AG09309 (cell line): ENCODE results near the gene MPPED2.

Experiments used
- DNase-seq: peaks from one replicate; pipeline ENCODE4 v3.0.0-alpha.2; 2010; ENCODE audit warnings: low read depth
- H3K4me3 ChIP-seq: 2 replicates; pipeline ENCODE4 v1.5.1; 2011; ENCODE audit warnings: mild to moderate bottlenecking, low read depth, low read length, moderate library complexity; ENCODE audit not compliant: control insufficient read depth
- TF ChIP-seq, protein P1 (sequence below): IDR thresholded peaks from 2 replicates; pipeline ENCODE4 v1.5.1; 2011; ENCODE audit warnings: mild to moderate bottlenecking, low read depth, low read length, inconsistent platforms; ENCODE audit not compliant: insufficient read depth, control insufficient read depth; ENCODE audit errors: missing control alignments

MPPED2 gene

DNA sequence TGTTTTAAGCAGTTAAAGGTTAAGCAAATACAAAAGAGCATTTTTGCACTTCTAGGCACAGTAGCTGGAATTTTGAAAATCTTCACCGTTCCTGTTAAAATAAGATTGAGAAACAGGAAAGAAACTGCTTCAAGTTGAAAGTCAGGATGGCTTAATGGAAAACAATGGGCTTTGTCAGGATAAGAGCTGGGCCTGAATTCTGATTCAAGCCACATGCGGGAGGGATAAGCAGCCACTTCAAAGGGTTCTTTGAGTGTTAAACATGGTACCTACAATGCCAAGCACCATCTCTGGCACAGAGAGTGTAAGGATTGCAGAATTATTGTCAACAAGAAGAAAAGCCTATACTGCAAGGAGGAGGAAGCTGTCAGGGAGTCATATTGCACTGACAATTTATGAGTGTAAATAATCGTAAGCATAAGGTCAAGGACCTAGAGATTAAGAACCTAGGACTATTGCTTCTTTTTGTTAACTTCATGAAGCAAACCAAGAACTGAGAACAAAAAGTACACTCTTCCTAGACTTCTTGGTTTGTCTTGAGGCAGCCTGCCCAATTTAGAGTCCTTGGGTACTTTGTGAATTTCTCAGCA, 32.5 kb downstream of the MPPED2 start:
- H3K4me3 ChIP-seq: no peak overlapping the region
- TF ChIP-seq, protein P1, sequence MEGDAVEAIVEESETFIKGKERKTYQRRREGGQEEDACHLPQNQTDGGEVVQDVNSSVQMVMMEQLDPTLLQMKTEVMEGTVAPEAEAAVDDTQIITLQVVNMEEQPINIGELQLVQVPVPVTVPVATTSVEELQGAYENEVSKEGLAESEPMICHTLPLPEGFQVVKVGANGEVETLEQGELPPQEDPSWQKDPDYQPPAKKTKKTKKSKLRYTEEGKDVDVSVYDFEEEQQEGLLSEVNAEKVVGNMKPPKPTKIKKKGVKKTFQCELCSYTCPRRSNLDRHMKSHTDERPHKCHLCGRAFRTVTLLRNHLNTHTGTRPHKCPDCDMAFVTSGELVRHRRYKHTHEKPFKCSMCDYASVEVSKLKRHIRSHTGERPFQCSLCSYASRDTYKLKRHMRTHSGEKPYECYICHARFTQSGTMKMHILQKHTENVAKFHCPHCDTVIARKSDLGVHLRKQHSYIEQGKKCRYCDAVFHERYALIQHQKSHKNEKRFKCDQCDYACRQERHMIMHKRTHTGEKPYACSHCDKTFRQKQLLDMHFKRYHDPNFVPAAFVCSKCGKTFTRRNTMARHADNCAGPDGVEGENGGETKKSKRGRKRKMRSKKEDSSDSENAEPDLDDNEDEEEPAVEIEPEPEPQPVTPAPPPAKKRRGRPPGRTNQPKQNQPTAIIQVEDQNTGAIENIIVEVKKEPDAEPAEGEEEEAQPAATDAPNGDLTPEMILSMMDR: no peak

GRCh38 chr11:30552839-30553238, 33.3 kb downstream of the MPPED2 start:
- H3K4me3 ChIP-seq: no peak overlapping the region
- TF ChIP-seq, protein P1: no peak
- DNase-seq: no peak

More for the DNA sequence above, 32.5 kb downstream of the MPPED2 start:
- DNase-seq: no peak

- TF ChIP-seq, protein P1: no peak
- no peak for DNase-seq
- no peak overlapping the region for H3K4me3 ChIP-seq
Observed at GRCh38 chr11:30550022-30550542, 36.1 kb downstream of the MPPED2 start.

DNA sequence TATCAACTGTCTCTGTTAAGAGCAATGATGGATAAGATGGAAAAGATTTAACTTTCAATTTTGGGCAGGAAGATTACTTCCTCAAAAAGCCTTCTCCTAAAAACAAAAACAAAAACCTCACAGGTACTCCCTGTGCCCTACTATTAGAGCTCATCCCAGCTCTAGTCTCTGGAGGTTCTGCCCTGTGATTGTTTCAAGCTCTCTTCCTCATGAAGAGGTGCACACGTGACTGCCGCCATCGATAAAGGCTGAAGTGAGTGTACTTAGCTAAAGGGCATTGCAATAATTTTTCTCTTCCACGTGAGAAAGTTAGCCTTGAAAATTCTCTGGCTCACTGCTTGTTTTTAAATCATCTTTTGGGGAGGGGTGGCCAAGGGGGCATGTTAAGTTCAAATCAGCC, 36.6 kb downstream of the MPPED2 start:
- TF ChIP-seq, protein P1: no peak
- DNase-seq: no peak
- H3K4me3 ChIP-seq: no peak overlapping the region

DNA sequence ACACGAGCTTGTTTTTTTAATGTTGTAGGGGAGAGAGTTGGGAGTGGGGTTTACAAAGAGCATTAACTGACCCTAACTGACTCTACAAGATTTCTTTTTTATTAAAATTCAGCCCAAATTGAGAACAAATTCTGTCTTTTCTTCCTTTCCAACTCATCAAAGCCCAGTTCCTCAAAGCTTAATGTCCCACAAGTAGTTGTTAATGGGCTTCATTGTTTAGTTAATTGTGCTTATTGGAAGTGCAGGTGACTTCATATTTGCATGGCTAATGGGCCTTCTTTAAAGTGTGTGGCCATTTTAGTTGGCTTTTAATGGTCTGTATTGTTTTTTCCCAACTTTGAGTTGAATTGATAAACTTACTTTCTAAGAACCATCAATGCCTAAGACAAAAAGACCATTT, 39.8 kb downstream of the MPPED2 start:
- no peak for DNase-seq
- TF ChIP-seq, protein P1: no peak
- no peak overlapping the region for H3K4me3 ChIP-seq

GRCh38 chr11:30545507-30545906, 40.6 kb downstream of the MPPED2 start:
- H3K4me3 ChIP-seq: no peak overlapping the region
- TF ChIP-seq, protein P1: no peak
- no peak for DNase-seq
